ENCODE data around the gene NEO1. TPM values are rescaled to one million over a fixed set of nuclear protein-coding genes. Genes with fewer than 3 reads are reported as not detected.

Gene NEO1
- total and polyA plus RNA-seq, 2 of the 13 experiments (the other 11 are each of a cell fraction or from before 2014, with no cell fraction given), result 8.4 to 11.0 TPM

GRCh38 chr15:73019601-73020146, 32.6 kb upstream of the NEO1 start:
- in situ Hi-C loops (cut with HindIII; ENCODE audit: extremely low pct_ligation_motif_present, low pct_unique_long_range_greater_than_20kb), result no loop called here
- H3K27ac ChIP-seq (ENCODE audit: extremely low read length, insufficient read depth, low read length), result no peak overlapping the region
- H3K9ac ChIP-seq (ENCODE audit: insufficient read depth, low read depth, low read length), result no peak overlapping the region
- CTCF ChIA-PET (ENCODE audit: low intra/inter-chr PET ratio, low total read pairs), result no interaction called here
- H3K4me1 ChIP-seq (ENCODE audit: insufficient read depth, low read length), result peaks cover 7% of the 10 kb centered on the region; the same call in 1 of the 2 replicates
- FAIRE-seq (no peak), DNase-seq (ENCODE audit: low spot score) (no peak), ATAC-seq (no peak)
- H3K4me2 ChIP-seq (ENCODE audit: low read depth, low read length), result no peak overlapping the region
- 0% methylated on average over 2 of the region's 2 CpGs for whole genome bisulfite sequencing (ENCODE audit: low lambda C conversion rate)
- H3K36me3 ChIP-seq (replicated peaks in 1 of 2; ENCODE audit: control insufficient read depth in 1 of 2, insufficient read depth in 2 of 2, low read length in 2 of 2), result no peaks in the 10 kb centered on the region
- no TSS peak for BruUV-seq (replicated peaks)
- intact Hi-C loops (cut with micrococcal nuclease; ENCODE audit: unreplicated experiment), result no loop called here
- peaks cover 0 to 7% of the 10 kb centered on the region in 2 experiments; a peak in 1 of 5 replicates for H3K27me3 ChIP-seq (ENCODE audit: control insufficient read depth in 1 of 2, insufficient read depth in 2 of 2, low read length in 2 of 2)
- no peaks in the 10 kb centered on the region for H4K20me1 ChIP-seq (ENCODE audit: insufficient read depth, low read length)
- no peak overlapping the region for H2AFZ ChIP-seq (ENCODE audit: low read length)
- H3K4me3 ChIP-seq (replicated peaks in 1 of 3; ENCODE audit: insufficient read depth in 1 of 3, low read depth in 2 of 3, low read length in 3 of 3), result no peak overlapping the region
- no peaks in the 10 kb centered on the region for H3K79me2 ChIP-seq (ENCODE audit: insufficient read depth, low read length)
- no peaks in the 10 kb centered on the region for H3K9me3 ChIP-seq (ENCODE audit: low read length)
- TF ChIP-seq ZFYVE20 (CRISPR knock-in tag; IDR thresholded peaks at IDR 0.05; ENCODE audit: borderline replicate concordance, low read depth) (no peak), ZNF709 (CRISPR knock-in tag; IDR thresholded peaks at IDR 0.05) (no peak), ZBTB40 (IDR thresholded peaks at IDR 0.05) (no peak), ZBTB40 (CRISPR knock-in tag; IDR thresholded peaks at IDR 0.05) (no peak), ZSCAN20 (CRISPR knock-in tag; IDR thresholded peaks at IDR 0.05; ENCODE audit: borderline replicate concordance) (no peak), ZNF747 (CRISPR knock-in tag; IDR thresholded peaks at IDR 0.05; ENCODE audit: borderline replicate concordance) (no peak)
- POLR2A ChIA-PET, result no interaction called here
